SU-DHL-6 (cell line): ENCODE measurements around the gene TMEM182.

ENCODE experiments used
- H2AFZ ChIP-seq: fragments of 200-600 bp; sonication (generic); 2 replicates; pipeline ENCODE4 v1.6.1; 2014; ENCODE audit warnings: low read depth, mild to moderate bottlenecking, moderate library complexity, mixed read lengths, antibody characterized with exemption, low read length; ENCODE audit not compliant: severe bottlenecking
- H3F3A ChIP-seq: fragments of 200-600 bp; shearing (Covaris generic); 2 replicates; pipeline ENCODE4 v1.6.0; 2016; ENCODE audit warnings: antibody characterized with exemption, mild to moderate bottlenecking; ENCODE audit not compliant: insufficient read depth
- H3K27ac ChIP-seq: fragments of 200-600 bp; sonication (generic); 2 replicates; pipeline ENCODE4 v1.5.1; 2016; ENCODE audit warnings: low read depth, mild to moderate bottlenecking, low read length, moderate library complexity, mixed read lengths
- H3K27me3 ChIP-seq: fragments of 200-600 bp; sonication (generic), shearing (Covaris generic); 2 replicates; pipeline ENCODE4 v1.6.0; 2014; ENCODE audit warnings: mild to moderate bottlenecking, low read length
- H3K36me3 ChIP-seq: fragments of 200-600 bp; sonication (generic); 2 replicates; pipeline ENCODE4 v1.6.1; 2014; ENCODE audit warnings: mild to moderate bottlenecking, low read length, mixed read lengths
- H3K4me2 ChIP-seq: fragments of 300-600, 200-600 bp; shearing (Covaris generic), sonication (generic); 2 replicates; pipeline ENCODE4 v1.6.0; 2014; ENCODE audit warnings: low read length, low read depth, mild to moderate bottlenecking; ENCODE audit not compliant: poor library complexity, severe bottlenecking
- H3K4me3 ChIP-seq: fragments of 200-600 bp; sonication (generic); 2 replicates; pipeline ENCODE4 v1.5.1; 2014; ENCODE audit warnings: antibody characterized with exemption, low read length, mild to moderate bottlenecking, mixed read lengths; ENCODE audit not compliant: insufficient read depth, poor library complexity, severe bottlenecking
- H3K79me2 ChIP-seq: fragments of 200-600 bp; sonication (generic); 2 replicates; pipeline ENCODE4 v1.6.1; 2014; ENCODE audit warnings: mild to moderate bottlenecking, low read length, moderate library complexity; ENCODE audit not compliant: insufficient read depth
- H3K9ac ChIP-seq: fragments of 200-600 bp; sonication (generic); 2 replicates; pipeline ENCODE4 v1.7.0; 2014; ENCODE audit warnings: mild to moderate bottlenecking, low read length
- H3K9me2 ChIP-seq: fragments of 200-600 bp; sonication (generic); replicated peaks from 2 replicates; pipeline ENCODE4 v1.6.1; 2014; ENCODE audit warnings: low read length; ENCODE audit not compliant: insufficient read depth
- H3K9me3 ChIP-seq: fragments of 200-600 bp; sonication (generic); 2 replicates; pipeline ENCODE4 v1.6.1; 2014; ENCODE audit warnings: low read length, mixed read lengths; ENCODE audit not compliant: insufficient read depth
- H4K20me1 ChIP-seq: fragments of 200-600 bp; sonication (generic); 2 replicates; pipeline ENCODE4 v1.6.1; 2014; ENCODE audit warnings: low read depth, mild to moderate bottlenecking, antibody characterized with exemption, low read length, moderate library complexity, mixed read lengths
- EZH2phosphoT487 ChIP-seq: fragments of 200-600 bp; sonication (generic), shearing (Covaris generic); conservative IDR thresholded peaks from 2 replicates; pipeline ENCODE4 v1.6.1; 2018; ENCODE audit warnings: mild to moderate bottlenecking, antibody characterized with exemption, low read length, moderate library complexity, mixed read lengths
- TF ChIP-seq, protein P1 (sequence below): fragments of 200-600 bp; sonication (generic); IDR thresholded peaks from one replicate; pipeline ENCODE4 v1.5.1; 2017; ENCODE audit warnings: antibody characterized with exemption, mild to moderate bottlenecking, low read length, moderate library complexity; ENCODE audit not compliant: insufficient read depth, poor library complexity, severe bottlenecking

TMEM182 gene

DNA sequence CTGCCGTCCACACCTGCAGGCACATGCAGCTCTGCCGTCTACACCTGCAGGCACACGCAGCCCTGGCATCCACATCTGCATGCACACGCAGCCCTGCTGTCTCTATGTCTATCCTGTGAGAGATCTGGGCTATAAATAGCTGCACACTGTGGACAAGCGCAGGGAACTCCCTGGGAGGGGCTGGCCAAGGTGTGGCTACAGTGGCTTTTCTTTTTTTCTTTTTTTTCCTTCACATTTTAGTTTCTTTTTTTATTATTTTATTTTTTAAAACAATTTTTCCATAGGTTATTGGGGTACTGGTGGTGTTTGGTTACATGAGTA is 42.0 kb downstream of the TMEM182 start:
- Histone ChIP-seq H3K27ac (no peak overlapping the region), H3K4me3 (no peak overlapping the region)

DNA sequence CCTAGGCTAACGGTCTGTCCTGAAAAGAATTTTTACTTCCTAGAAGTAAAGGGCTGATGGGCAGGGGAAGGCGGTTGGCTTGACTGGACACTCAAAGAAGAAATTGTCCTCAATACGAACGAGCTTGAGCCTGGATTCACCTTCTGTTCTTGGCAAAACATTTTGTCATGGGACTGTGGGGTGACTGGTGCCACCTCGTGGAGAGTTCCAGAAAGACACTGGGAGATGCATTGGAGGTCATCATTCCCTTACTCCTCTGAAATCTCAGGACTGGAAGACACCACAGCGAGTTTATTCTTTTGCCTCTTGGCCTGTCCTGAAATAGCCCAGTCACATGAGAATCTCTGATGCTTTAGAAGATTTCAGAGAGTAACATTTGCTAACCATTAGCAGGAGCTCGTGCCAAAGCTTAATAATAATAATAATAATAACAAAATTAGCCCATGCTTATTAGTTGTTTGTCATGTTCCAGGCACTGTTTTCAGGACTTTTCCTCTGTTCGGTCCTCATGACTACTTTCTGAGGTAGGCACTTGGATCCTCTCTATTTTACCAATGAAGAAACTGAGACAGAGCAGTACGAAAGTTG is 44.5 kb downstream of the TMEM182 start:
- Histone ChIP-seq H3K9ac (no peak overlapping the region), H4K20me1 (no peaks in the 10 kb centered on the region), H2AFZ (no peak overlapping the region), H3K79me2 (no peaks in the 10 kb centered on the region), H3K9me3 (peaks cover 7% of the 10 kb centered on the region; the same call in 1 of the 2 replicates), H3K27me3 (no peaks in the 10 kb centered on the region), H3K27ac (no peak overlapping the region), H3K4me3 (no peak overlapping the region), H3K9me2 (no peaks in the 10 kb centered on the region), H3K36me3 (0 out of 2 replicates have a peak, but pooled peaks cover 2% of the 10 kb centered on the region), H3K4me2 (no peak overlapping the region), H3F3A (no peaks in the 10 kb centered on the region)
- no peak for TF ChIP-seq EZH2phosphoT487
- TF ChIP-seq, protein P1, sequence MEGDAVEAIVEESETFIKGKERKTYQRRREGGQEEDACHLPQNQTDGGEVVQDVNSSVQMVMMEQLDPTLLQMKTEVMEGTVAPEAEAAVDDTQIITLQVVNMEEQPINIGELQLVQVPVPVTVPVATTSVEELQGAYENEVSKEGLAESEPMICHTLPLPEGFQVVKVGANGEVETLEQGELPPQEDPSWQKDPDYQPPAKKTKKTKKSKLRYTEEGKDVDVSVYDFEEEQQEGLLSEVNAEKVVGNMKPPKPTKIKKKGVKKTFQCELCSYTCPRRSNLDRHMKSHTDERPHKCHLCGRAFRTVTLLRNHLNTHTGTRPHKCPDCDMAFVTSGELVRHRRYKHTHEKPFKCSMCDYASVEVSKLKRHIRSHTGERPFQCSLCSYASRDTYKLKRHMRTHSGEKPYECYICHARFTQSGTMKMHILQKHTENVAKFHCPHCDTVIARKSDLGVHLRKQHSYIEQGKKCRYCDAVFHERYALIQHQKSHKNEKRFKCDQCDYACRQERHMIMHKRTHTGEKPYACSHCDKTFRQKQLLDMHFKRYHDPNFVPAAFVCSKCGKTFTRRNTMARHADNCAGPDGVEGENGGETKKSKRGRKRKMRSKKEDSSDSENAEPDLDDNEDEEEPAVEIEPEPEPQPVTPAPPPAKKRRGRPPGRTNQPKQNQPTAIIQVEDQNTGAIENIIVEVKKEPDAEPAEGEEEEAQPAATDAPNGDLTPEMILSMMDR = peak; percentile 66

More for the DNA sequence above, 42.0 kb downstream of the TMEM182 start:
- H3F3A ChIP-seq = no peaks in the 10 kb centered on the region
- no peak for TF ChIP-seq EZH2phosphoT487
- TF ChIP-seq, protein P1 = no peak
- peaks cover 22% of the 10 kb centered on the region for H3K36me3 ChIP-seq
- H3K9me2 ChIP-seq = no peaks in the 10 kb centered on the region
- no peaks in the 10 kb centered on the region for H3K27me3 ChIP-seq
- H3K79me2 ChIP-seq = no peaks in the 10 kb centered on the region
- no peak overlapping the region for H2AFZ ChIP-seq
- no peak overlapping the region for H3K4me2 ChIP-seq
- peaks cover 11% of the 10 kb centered on the region; the same call in 1 of the 2 replicates for H3K9me3 ChIP-seq
- no peaks in the 10 kb centered on the region for H4K20me1 ChIP-seq
- no peak overlapping the region for H3K9ac ChIP-seq

DNA sequence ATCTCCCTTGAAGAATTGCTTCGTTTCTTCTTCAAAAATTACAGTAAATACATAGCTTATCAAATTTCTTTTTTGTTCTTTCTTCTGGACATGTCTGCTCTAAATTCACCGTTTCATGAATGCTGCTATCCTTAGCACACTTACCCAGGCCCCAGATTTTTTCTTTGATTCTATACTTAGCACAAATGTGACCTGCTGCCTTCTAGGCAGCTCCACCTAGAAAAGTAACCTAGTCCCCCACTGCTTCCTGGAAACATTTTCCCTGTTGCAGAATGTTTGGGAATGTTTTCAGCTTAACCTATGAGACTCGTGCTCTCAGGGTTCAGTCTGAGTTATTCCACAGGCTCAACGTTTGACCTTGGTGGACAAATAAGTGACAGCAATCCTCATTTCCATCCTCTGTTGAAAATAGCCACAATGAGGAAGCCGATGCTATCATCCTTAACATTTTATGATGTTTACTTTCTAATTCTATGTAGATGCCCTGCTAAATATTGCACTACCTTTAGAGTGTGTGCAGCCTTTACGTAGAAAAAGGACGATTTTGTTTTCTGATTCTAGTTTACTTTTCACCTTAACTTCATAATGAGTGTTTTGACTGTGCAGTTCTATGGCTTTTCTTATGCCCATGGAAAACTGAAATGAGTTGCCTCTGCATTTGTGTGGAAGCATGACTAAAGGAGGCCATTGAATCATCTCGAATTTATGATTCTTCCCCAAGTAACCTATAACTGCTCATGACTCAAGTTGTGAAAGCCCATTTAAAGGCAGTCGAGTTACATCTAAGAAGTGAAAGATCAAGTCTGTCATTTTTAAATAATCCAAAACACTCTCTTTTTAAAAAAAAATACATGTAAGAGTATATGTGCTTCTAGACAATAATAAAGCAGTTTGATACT is 47.7 kb downstream of the TMEM182 start:
- Histone ChIP-seq H3K79me2 (no peaks in the 10 kb centered on the region), H3K9me2 (no peaks in the 10 kb centered on the region), H4K20me1 (no peaks in the 10 kb centered on the region), H3K27me3 (no peaks in the 10 kb centered on the region), H3K9ac (no peak overlapping the region), H3K4me2 (no peak overlapping the region), H2AFZ (no peak overlapping the region), H3K27ac (no peak overlapping the region), H3K9me3 (no peaks in the 10 kb centered on the region), H3K36me3 (no peaks in the 10 kb centered on the region), H3F3A (no peaks in the 10 kb centered on the region), H3K4me3 (no peak overlapping the region)
- TF ChIP-seq, protein P1 = no peak
- TF ChIP-seq EZH2phosphoT487 = no peak
